Thyroid gland (tissue), 4 donors: Measurements from ENCODE around the gene NR6A1.

ENCODE experiments used
- POLR2A ChIP-seq, 2 donors: fragments of 450-650 bp; IDR thresholded peaks; one replicate each; pipeline ENCODE4 v1.6.1; 2017; ENCODE audit warnings: antibody characterized with exemption in 2 of 2, mild to moderate bottlenecking in 2 of 2, moderate library complexity in 1 of 2
- TF ChIP-seq, protein P1 (sequence below), 6 experiments: fragments of 200-600 bp in 3 of 6; fragments of 450-650 bp in 3 of 6; sonication (generic) in 3 of 6; IDR thresholded peaks; one replicate each; pipeline ENCODE4 v1.5.1; 2016 to 2019; ENCODE audit warnings: antibody characterized with exemption in 6 of 6, mild to moderate bottlenecking in 2 of 6, inconsistent platforms in 1 of 6, moderate library complexity in 1 of 6

DNA sequence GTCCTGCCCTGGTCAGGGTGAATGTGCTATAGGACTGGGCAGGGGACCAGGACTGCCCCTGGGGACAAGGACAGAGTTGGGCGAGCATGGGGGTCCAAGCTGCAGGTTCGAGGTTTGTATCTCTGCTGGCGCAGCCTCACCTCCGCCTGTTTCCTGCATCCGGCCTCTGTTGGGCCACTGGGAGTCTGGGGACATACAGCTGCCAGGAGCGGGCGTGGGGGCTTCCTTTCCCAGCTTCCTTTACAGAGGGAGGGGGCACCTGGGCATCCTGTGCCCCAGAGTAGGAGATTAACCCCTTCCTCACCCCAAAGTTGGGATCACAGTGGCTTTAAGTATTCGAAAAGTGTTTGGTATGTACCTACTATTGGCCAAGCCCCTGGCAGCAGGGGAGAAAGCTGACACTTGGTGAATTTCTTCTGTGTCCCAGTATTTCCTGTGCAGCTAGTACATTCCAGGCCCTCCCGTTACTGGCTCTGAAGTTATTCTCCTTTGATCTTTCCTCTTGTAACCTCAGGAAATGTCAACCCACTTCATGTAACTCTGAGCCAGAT lies 24.8 kb upstream of the NR6A1 start:
- TF ChIP-seq POLR2A (IDR thresholded peaks at IDR 0.05): no peak
- TF ChIP-seq, protein P1, sequence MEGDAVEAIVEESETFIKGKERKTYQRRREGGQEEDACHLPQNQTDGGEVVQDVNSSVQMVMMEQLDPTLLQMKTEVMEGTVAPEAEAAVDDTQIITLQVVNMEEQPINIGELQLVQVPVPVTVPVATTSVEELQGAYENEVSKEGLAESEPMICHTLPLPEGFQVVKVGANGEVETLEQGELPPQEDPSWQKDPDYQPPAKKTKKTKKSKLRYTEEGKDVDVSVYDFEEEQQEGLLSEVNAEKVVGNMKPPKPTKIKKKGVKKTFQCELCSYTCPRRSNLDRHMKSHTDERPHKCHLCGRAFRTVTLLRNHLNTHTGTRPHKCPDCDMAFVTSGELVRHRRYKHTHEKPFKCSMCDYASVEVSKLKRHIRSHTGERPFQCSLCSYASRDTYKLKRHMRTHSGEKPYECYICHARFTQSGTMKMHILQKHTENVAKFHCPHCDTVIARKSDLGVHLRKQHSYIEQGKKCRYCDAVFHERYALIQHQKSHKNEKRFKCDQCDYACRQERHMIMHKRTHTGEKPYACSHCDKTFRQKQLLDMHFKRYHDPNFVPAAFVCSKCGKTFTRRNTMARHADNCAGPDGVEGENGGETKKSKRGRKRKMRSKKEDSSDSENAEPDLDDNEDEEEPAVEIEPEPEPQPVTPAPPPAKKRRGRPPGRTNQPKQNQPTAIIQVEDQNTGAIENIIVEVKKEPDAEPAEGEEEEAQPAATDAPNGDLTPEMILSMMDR (IDR thresholded peaks at IDR 0.05): no peak
